ENCODE results near the gene ZNF620.

- no peak for TF ChIP-seq EZH2phosphoT487 (IDR thresholded peaks at IDR 0.05; ENCODE audit: low read length)
- TF ChIP-seq, protein P1, sequence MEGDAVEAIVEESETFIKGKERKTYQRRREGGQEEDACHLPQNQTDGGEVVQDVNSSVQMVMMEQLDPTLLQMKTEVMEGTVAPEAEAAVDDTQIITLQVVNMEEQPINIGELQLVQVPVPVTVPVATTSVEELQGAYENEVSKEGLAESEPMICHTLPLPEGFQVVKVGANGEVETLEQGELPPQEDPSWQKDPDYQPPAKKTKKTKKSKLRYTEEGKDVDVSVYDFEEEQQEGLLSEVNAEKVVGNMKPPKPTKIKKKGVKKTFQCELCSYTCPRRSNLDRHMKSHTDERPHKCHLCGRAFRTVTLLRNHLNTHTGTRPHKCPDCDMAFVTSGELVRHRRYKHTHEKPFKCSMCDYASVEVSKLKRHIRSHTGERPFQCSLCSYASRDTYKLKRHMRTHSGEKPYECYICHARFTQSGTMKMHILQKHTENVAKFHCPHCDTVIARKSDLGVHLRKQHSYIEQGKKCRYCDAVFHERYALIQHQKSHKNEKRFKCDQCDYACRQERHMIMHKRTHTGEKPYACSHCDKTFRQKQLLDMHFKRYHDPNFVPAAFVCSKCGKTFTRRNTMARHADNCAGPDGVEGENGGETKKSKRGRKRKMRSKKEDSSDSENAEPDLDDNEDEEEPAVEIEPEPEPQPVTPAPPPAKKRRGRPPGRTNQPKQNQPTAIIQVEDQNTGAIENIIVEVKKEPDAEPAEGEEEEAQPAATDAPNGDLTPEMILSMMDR (IDR thresholded peaks at IDR 0.05; ENCODE audit: low read length) = no peak
Observed at GRCh38 chr3:40465111-40465407, 40.8 kb upstream of the ZNF620 start.
